T1000 (cell line): ENCODE results near the gene B4GALNT4.
"Not testable (repeated sequence)": the region's sequence is repeated elsewhere in the genome, so short reads cannot be mapped to it uniquely, and the experiment has no call there.

Source experiments
- DNase-seq: peaks from one replicate; lab custom pipeline; 2025; ENCODE audit warnings: mixed read lengths; lab: John Stamatoyannopoulos, UW

The B4GALNT4 gene

GRCh38 chr11:359181-359714, 10.1 kb upstream of the B4GALNT4 start:
- DNase-seq, result no peak

GRCh38 chr11:360326-361280, 8.7 kb upstream of the B4GALNT4 start:
- DNase-seq, result no peak

GRCh38 chr11:362642-363442, 6.5 kb upstream of the B4GALNT4 start:
- DNase-seq, result no peak

GRCh38 chr11:363443-363805, 5.9 kb upstream of the B4GALNT4 start:
- DNase-seq, result not testable (repeated sequence)

GRCh38 chr11:363948-364761, 5.1 kb upstream of the B4GALNT4 start:
- DNase-seq, result no peak

GRCh38 chr11:364991-365725, 4.1 kb upstream of the B4GALNT4 start:
- no peak for DNase-seq

- no peak for DNase-seq
These were observed 3.5 kb upstream of the B4GALNT4 start for GRCh38 chr11:365831-366230.

GRCh38 chr11:367956-368413, 1.3 kb upstream of the B4GALNT4 start:
- no peak for DNase-seq

GRCh38 chr11:368414-369335, 624 bp upstream of the B4GALNT4 start:
- no peak for DNase-seq

- no peak for DNase-seq
These were observed 1.0 kb downstream of the B4GALNT4 start for GRCh38 chr11:370070-370941.

- DNase-seq, result no peak
These were observed 1.8 kb downstream of the B4GALNT4 start for GRCh38 chr11:371051-371450.

- no peak for DNase-seq
These were observed 2.7 kb downstream of the B4GALNT4 start for GRCh38 chr11:371716-372590.

GRCh38 chr11:372809-373715, 3.8 kb downstream of the B4GALNT4 start:
- no peak for DNase-seq

- DNase-seq, result no peak
These were observed 4.6 kb downstream of the B4GALNT4 start for GRCh38 chr11:373716-374551.

- no peak for DNase-seq
These were observed 6.0 kb downstream of the B4GALNT4 start for GRCh38 chr11:375065-376025.
